K562 (cell line): ENCODE results near the gene CDK5RAP3. TPM values are rescaled to one million over a fixed set of nuclear protein-coding genes. Genes with fewer than 3 reads are reported as not detected.

Experiments
- ATAC-seq: fragments of 200-7000 bp; cut with Tn5 transposase; 3 replicates; pipeline ENCODE4 v1.9.1; 2020; ENCODE audit warnings: moderate library complexity
- BruUV-seq: library from RNA; stranded (reverse); fragments of 400-500 nt; replicated peaks from 2 replicates; lab custom pipeline; 2021; lab: Mats Ljungman, UMichigan
- CTCF ChIA-PET: fragments of 300-600 bp; formaldehyde crosslinking; extraction: SDS; loops from one replicate; lab custom pipeline; 2021; ENCODE audit warnings: low intra/inter-chr PET ratio; lab: Yijun Ruan, JAX
- POLR2A ChIA-PET: fragments of 300-600, 350-650 bp; sonication (Branson Sonifier 250); formaldehyde crosslinking; extraction: SDS; loops from one replicate; lab custom pipeline; 2021; ENCODE audit warnings: antibody characterized with exemption, inconsistent platforms; lab: Yijun Ruan, JAX
- DNase-seq, 4 experiments: peaks; one replicate each; pipeline versions ENCODE4 v3.0.0 to v3.0.0-alpha.2; 2011 to 2018; ENCODE audit warnings: low spot score in 3 of 4, mixed read lengths in 3 of 4; ENCODE audit errors: extremely low read depth in 1 of 4
- FAIRE-seq: peaks from 2 replicates; lab custom pipeline; 2011; peaks lifted over from hg19 to GRCh38; lab: Jason Lieb, UNC
- H2AFZ ChIP-seq: 2 replicates; pipeline ENCODE4 v1.6.0; 2011; ENCODE audit warnings: low read depth, low read length, control low read depth, inconsistent platforms
- H3K27ac ChIP-seq: fragments of 200-600 bp; 3 replicates; pipeline ENCODE4 v1.8.0; 2011; ENCODE audit warnings: low read depth, mild to moderate bottlenecking, control low read depth, inconsistent platforms, low read length, moderate library complexity, mixed read lengths; ENCODE audit errors: extremely low read depth
- H3K27me3 ChIP-seq, 2 experiments: fragments of 300-600 bp in 1 of 2; 2 replicates in 1 of 2; 3 replicates in 1 of 2; pipeline versions ENCODE4 v1.6.0 to v1.8.0; 2011; ENCODE audit warnings: inconsistent platforms in 2 of 2, low read length in 2 of 2, mild to moderate bottlenecking in 1 of 2, mixed read lengths in 1 of 2, moderate library complexity in 1 of 2; ENCODE audit not compliant: control insufficient read depth in 2 of 2, insufficient read depth in 2 of 2
- H3K36me3 ChIP-seq: fragments of 300-600 bp; 3 replicates; pipeline ENCODE4 v1.8.0; 2011; ENCODE audit warnings: mild to moderate bottlenecking, low read length, inconsistent platforms; ENCODE audit not compliant: control insufficient read depth, insufficient read depth
- H3K4me1 ChIP-seq, 2 experiments: fragments of 200-600 bp in 1 of 2; replicated peaks in 1 of 2; 2 replicates in 1 of 2; 3 replicates in 1 of 2; pipeline versions ENCODE4 v1.5.1 to v1.8.0; 2011; ENCODE audit warnings: inconsistent platforms in 2 of 2, low read length in 2 of 2, mild to moderate bottlenecking in 1 of 2, mixed read lengths in 1 of 2, moderate library complexity in 1 of 2; ENCODE audit not compliant: control insufficient read depth in 2 of 2, insufficient read depth in 2 of 2
- H3K4me2 ChIP-seq: 2 replicates; pipeline ENCODE4 v1.6.1; 2011; ENCODE audit warnings: low read length, control low read depth, inconsistent platforms, mixed read lengths; ENCODE audit not compliant: insufficient read depth
- H3K4me3 ChIP-seq: fragments of 200-600 bp; sonication (generic), shearing (Covaris generic); 2 replicates; pipeline ENCODE4 v1.5.1; 2016; ENCODE audit warnings: control low read depth, inconsistent platforms
- H3K79me2 ChIP-seq: fragments of 200-600 bp; 3 replicates; pipeline ENCODE4 v1.8.0; 2011; ENCODE audit warnings: low read length, inconsistent platforms; ENCODE audit not compliant: control insufficient read depth, insufficient read depth
- H3K9ac ChIP-seq, 2 experiments: 2 replicates each; pipeline versions ENCODE4 v1.6.0 to v1.6.1; 2011; ENCODE audit warnings: low read depth in 2 of 2, low read length in 2 of 2, control low read depth in 1 of 2, inconsistent platforms in 1 of 2, mild to moderate bottlenecking in 1 of 2, mixed read lengths in 1 of 2; ENCODE audit not compliant: insufficient read depth in 1 of 2
- H3K9me1 ChIP-seq: one replicate; pipeline ENCODE4 v1.6.0; 2011; ENCODE audit warnings: inconsistent platforms, mild to moderate bottlenecking, low read length, moderate library complexity; ENCODE audit not compliant: control insufficient read depth, insufficient read depth
- H3K9me3 ChIP-seq: replicated peaks from 2 replicates; pipeline ENCODE4 v1.5.1; 2011; ENCODE audit warnings: low read depth, low read length, inconsistent platforms; ENCODE audit not compliant: control insufficient read depth, insufficient read depth
- H4K20me1 ChIP-seq: replicated peaks from 2 replicates; pipeline ENCODE4 v1.6.1; 2011; ENCODE audit warnings: low read length, inconsistent platforms, mixed read lengths; ENCODE audit not compliant: control insufficient read depth, insufficient read depth
- BRD9 ChIP-seq: fragments of 450-650 bp; IDR thresholded peaks from 2 replicates; pipeline ENCODE4 v1.6.1; 2018; ENCODE audit warnings: low read depth; ENCODE audit not compliant: partially characterized antibody
- CCAR2 ChIP-seq: fragments of 200-400 bp; formaldehyde crosslinking; IDR thresholded peaks from 2 replicates; pipeline ENCODE4 v1.6.1; 2017; ENCODE audit warnings: mild to moderate bottlenecking, low read depth, low read length
- GATAD2A ChIP-seq: fragments of 450-650 bp; IDR thresholded peaks from 2 replicates; pipeline ENCODE4 v1.6.1; 2017
- NFIC ChIP-seq: fragments of 450-650 bp; IDR thresholded peaks from 2 replicates; pipeline ENCODE4 v1.6.1; 2017; ENCODE audit warnings: mild to moderate bottlenecking, inconsistent platforms
- TSHZ1 ChIP-seq: fragments of 250-450 bp; sonication (Bioruptor Pico); IDR thresholded peaks from 2 replicates; pipeline ENCODE4 v1.4.0; 2020; ENCODE audit warnings: mild to moderate bottlenecking, moderate library complexity
- ZBTB5 ChIP-seq: fragments of 450-650 bp; IDR thresholded peaks from 2 replicates; pipeline ENCODE4 v1.6.1; 2017; ENCODE audit warnings: antibody characterized with exemption
- ZNF253 ChIP-seq: fragments of 250-450 bp; sonication (Bioruptor Pico); conservative IDR thresholded peaks from 2 replicates; pipeline ENCODE4 v1.6.1; 2021; ENCODE audit warnings: mild to moderate bottlenecking
- ZNF644 ChIP-seq: fragments of 200-800 bp; sonication (Bioruptor generic); IDR thresholded peaks from 2 replicates; pipeline ENCODE4 v1.6.1; 2016; ENCODE audit warnings: low read depth, missing genetic modification characterization, missing compliant biosample characterization
- ZNF766 ChIP-seq: fragments of 200-800 bp; sonication (Bioruptor generic); conservative IDR thresholded peaks from 2 replicates; pipeline ENCODE4 v1.6.1; 2016; ENCODE audit warnings: missing genetic modification characterization, missing compliant biosample characterization
- WGBS: fragments of 100-300 bp; shearing (Covaris generic); methylation state at CpG from one replicate; pipeline ENCODE4 v1.1.6; 2016; ENCODE audit warnings: low coverage, mixed read lengths; ENCODE audit not compliant: insufficient coverage; ENCODE audit errors: missing lambda C conversion rate; 5-methylcytosine and 5-hydroxymethylcytosine counted together
- in situ Hi-C: fragments of 300-500 bp; cut with MboI; formaldehyde crosslinking; loops from 4 replicates; pipeline ENCODE4 v1.15.0; 2018; ENCODE audit warnings: inconsistent platforms, mixed read lengths
- intact Hi-C: fragments of 100-400 bp; cut with micrococcal nuclease; formaldehyde crosslinking; loops from 2 replicates; pipeline ENCODE4 v1.14.2; 2022
- polyA plus RNA-seq, 8 experiments: library from polyadenylated mRNA; depleted of rRNA in 4 of 8; stranded (reverse) in 5 of 8; unstranded in 3 of 8; fragments of >200 nt; fragmentation: Nextera tagmentation in 2 of 8; fragmentation: Illumina TruSeq in 1 of 8; extraction: Ambion mirVana in 2 of 8; extraction: Trizol in 1 of 8; gene quantifications; 2 replicates each; pipeline versions ENCODE4 v1.2.1 to v1.2.3, GENCODE V29; 2011 to 2014; ENCODE audit warnings: inconsistent platforms in 1 of 8, missing spikeins in 1 of 8
- total RNA-seq, 7 experiments: library from RNA; depleted of rRNA in 6 of 7; stranded (reverse); fragments of >200 nt in 6 of 7; fragmentation: Illumina TruSeq in 2 of 7; extraction: Trizol in 2 of 7; gene quantifications; 2 replicates each; pipeline versions ENCODE4 v1.2.1 to v1.2.3, GENCODE V29; 2011 to 2021; ENCODE audit warnings: low replicate concordance in 1 of 7

CDK5RAP3 gene
- total and polyA plus RNA-seq, 9 of the 15 experiments (the other 6 are each of a cell fraction or from before 2014, with no cell fraction given): 44.2 to 202 (median 91.5) TPM

GRCh38 chr17:47952171-47953021 is 18.5 kb upstream of the CDK5RAP3 start:
- Histone ChIP-seq H3K36me3 (peaks cover 26% of the 10 kb centered on the region), H3K27me3 (no peaks in the 10 kb centered on the region), H3K4me2 (no peak overlapping the region), H3K9ac (no peak overlapping the region; a peak in 1 of 4 replicates), H3K79me2 (no peaks in the 10 kb centered on the region), H3K9me3 (no peaks in the 10 kb centered on the region), H3K9me1 (no peaks in the 10 kb centered on the region), H4K20me1 (no peaks in the 10 kb centered on the region), H3K27ac (no peak overlapping the region; the same call in 2 of the 3 replicates), H3K4me3 (no peak overlapping the region), H2AFZ (no peak overlapping the region), H3K4me1 (peaks cover 10 to 13% of the 10 kb centered on the region in 2 experiments)
- in situ Hi-C loops (loop anchor here (5.0 kb wide), 1 partner anchor 65 kb away; no protein-coding TSS in a partner anchor), intact Hi-C loops (no loop called here)
- no peak for ATAC-seq
- no TSS peak for BruUV-seq
- TF ChIP-seq ZNF253 (CRISPR knock-in tag): no peak
- peak; percentile 47; the same call in 1 of the 2 replicates for TF ChIP-seq NFIC
- CTCF ChIA-PET: no interaction called here
- FAIRE-seq: no peak
- WGBS: 75% methylated on average over 12 of the region's 12 CpGs
- no peak for DNase-seq
- POLR2A ChIA-PET: interaction anchor here (0.9 to 2.5 kb wide), 3 partner anchors 11 to 66 kb away, joined by 3 to 12 read pairs (median 3); partner anchors contain the start of gene PNPO

GRCh38 chr17:47953909-47954308 is 17.0 kb upstream of the CDK5RAP3 start:
- CTCF ChIA-PET: no interaction called here
- Histone ChIP-seq H3K9me1 (no peaks in the 10 kb centered on the region), H3K4me2 (no peak overlapping the region), H3K4me3 (no peak overlapping the region), H3K36me3 (peaks cover 13% of the 10 kb centered on the region), H3K9me3 (no peaks in the 10 kb centered on the region), H3K79me2 (no peaks in the 10 kb centered on the region), H3K27ac (no peak overlapping the region), H3K27me3 (no peaks in the 10 kb centered on the region), H4K20me1 (no peaks in the 10 kb centered on the region), H3K4me1 (peaks cover 15 to 20% of the 10 kb centered on the region in 2 experiments), H3K9ac (no peak overlapping the region), H2AFZ (no peak overlapping the region)
- POLR2A ChIA-PET: interaction anchor here (0.6 to 1.2 kb wide), 5 partner anchors 12 to 782 kb away, joined by 3 read pairs; no protein-coding TSS in a partner anchor
- intact Hi-C loops (no loop called here), in situ Hi-C loops (loop anchor here (5.0 kb wide), 1 partner anchor 63 kb away; no protein-coding TSS in a partner anchor)
- DNase-seq (no peak), ATAC-seq (no peak), FAIRE-seq (no peak)
- BruUV-seq: no TSS peak
- TF ChIP-seq BRD9 (no peak), CCAR2 (no peak), ZNF766 (CRISPR knock-in tag) (no peak), ZNF644 (tag) (no peak), TSHZ1 (CRISPR knock-in tag) (no peak), ZBTB5 (no peak), GATAD2A (no peak)
